ENCODE results near the gene DDX10. TPM values are rescaled to one million over a fixed set of nuclear protein-coding genes. Genes with fewer than 3 reads are reported as not detected.
"Not testable (repeated sequence)": the region's sequence is repeated elsewhere in the genome, so short reads cannot be mapped to it uniquely, and the experiment has no call there.

The DDX10 gene
- total and polyA plus RNA-seq, 9 donors: 13.1 to 34.3 (median 25.7) TPM

- 35 to 49% (median 35%) methylated on average over 1 of the region's 1 CpG for WGBS, 3 donors
Observed at GRCh38 chr11:108768964-108769363, 104.1 kb downstream of the DDX10 start.

DNA sequence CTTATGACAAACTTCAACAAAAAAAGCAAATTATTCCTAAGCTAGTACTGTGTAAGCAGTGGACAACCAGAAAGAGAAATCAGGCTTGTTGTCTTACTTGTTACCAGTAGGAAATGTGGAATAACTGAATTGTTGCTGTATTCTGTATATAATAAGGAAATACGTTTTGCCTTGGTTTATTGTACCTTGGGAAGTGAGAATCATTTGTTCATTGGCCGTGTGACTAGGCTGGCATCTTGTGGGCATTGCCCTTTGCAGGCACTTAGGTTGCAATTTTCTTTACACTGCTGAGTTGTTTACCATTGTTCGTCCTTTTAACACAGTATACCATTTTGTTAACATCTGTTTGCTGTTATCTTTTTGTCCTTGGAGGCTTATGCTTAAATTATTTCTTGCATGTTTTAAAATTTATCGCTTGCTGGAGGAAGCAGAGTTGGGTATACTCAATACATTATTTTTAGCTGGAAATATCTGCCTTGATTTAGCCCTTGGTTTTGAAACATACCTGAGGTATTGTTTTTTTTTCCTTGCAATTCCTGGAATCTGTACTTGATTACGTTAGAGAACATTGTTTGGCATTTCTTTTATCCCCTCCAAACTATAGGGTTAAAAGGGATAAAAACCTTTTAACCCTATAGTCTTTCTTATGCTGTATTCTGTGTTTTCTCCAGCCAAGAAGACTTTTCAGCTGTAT, 109.3 kb downstream of the DDX10 start:
- TF ChIP-seq EP300 (IDR thresholded peaks at IDR 0.05) (no peak), POLR2A (IDR thresholded peaks at IDR 0.05) (no peak)
- TF ChIP-seq, protein P1, sequence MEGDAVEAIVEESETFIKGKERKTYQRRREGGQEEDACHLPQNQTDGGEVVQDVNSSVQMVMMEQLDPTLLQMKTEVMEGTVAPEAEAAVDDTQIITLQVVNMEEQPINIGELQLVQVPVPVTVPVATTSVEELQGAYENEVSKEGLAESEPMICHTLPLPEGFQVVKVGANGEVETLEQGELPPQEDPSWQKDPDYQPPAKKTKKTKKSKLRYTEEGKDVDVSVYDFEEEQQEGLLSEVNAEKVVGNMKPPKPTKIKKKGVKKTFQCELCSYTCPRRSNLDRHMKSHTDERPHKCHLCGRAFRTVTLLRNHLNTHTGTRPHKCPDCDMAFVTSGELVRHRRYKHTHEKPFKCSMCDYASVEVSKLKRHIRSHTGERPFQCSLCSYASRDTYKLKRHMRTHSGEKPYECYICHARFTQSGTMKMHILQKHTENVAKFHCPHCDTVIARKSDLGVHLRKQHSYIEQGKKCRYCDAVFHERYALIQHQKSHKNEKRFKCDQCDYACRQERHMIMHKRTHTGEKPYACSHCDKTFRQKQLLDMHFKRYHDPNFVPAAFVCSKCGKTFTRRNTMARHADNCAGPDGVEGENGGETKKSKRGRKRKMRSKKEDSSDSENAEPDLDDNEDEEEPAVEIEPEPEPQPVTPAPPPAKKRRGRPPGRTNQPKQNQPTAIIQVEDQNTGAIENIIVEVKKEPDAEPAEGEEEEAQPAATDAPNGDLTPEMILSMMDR (IDR thresholded peaks at IDR 0.05): no peak
- Histone ChIP-seq H3K4me3 (no peak overlapping the region), H3K36me3 (no peaks in the 10 kb centered on the region), H3K27ac (no peak overlapping the region), H3K27me3 (no peaks in the 10 kb centered on the region), H3K4me1 (ENCODE audit: insufficient read depth) (peaks cover 4% of the 10 kb centered on the region), H3K9me3 (no peaks in the 10 kb centered on the region)
- 18 to 38% (median 34%) methylated on average over 5 of the region's 5 CpGs for WGBS, 3 donors
- DNase-seq: no peak
- intact Hi-C loops (cut with DNase I): no loop called here

More at GRCh38 chr11:108768964-108769363, 104.1 kb downstream of the DDX10 start:
- DNase-seq: no peak
- Histone ChIP-seq H3K36me3 (no peaks in the 10 kb centered on the region), H3K4me1 (ENCODE audit: insufficient read depth) (no peaks in the 10 kb centered on the region), H3K27ac (no peak overlapping the region), H3K27me3 (no peaks in the 10 kb centered on the region), H3K4me3 (no peak overlapping the region), H3K9me3 (no peaks in the 10 kb centered on the region)
- intact Hi-C loops (cut with DNase I): no loop called here
- TF ChIP-seq, protein P1 (IDR thresholded peaks at IDR 0.05): no peak
- TF ChIP-seq POLR2A (IDR thresholded peaks at IDR 0.05) (no peak), EP300 (IDR thresholded peaks at IDR 0.05) (no peak)

- intact Hi-C loops (cut with DNase I): no loop called here
- no peaks in the 10 kb centered on the region for H3K27me3 ChIP-seq
- WGBS, 3 donors: 95 to 100% (median 97%) methylated on average over 1 of the region's 1 CpG
- no peak overlapping the region for H3K4me3 ChIP-seq
- no peaks in the 10 kb centered on the region for H3K36me3 ChIP-seq
- TF ChIP-seq, protein P1 (IDR thresholded peaks at IDR 0.05): no peak
- TF ChIP-seq POLR2A (IDR thresholded peaks at IDR 0.05): no peak
- no peak for TF ChIP-seq EP300 (IDR thresholded peaks at IDR 0.05)
- no peaks in the 10 kb centered on the region for H3K9me3 ChIP-seq
- DNase-seq: no peak
- H3K4me1 ChIP-seq (ENCODE audit: insufficient read depth): peaks cover 4% of the 10 kb centered on the region
- no peak overlapping the region for H3K27ac ChIP-seq
Observed at GRCh38 chr11:108775324-108775723, 110.5 kb downstream of the DDX10 start.

GRCh38 chr11:108779147-108779546, 114.3 kb downstream of the DDX10 start:
- H3K27ac ChIP-seq; H3K4me1 ChIP-seq (ENCODE audit: insufficient read depth); intact Hi-C loops (cut with DNase I); H3K4me3 ChIP-seq; DNase-seq; H3K36me3 ChIP-seq; H3K27me3 ChIP-seq; H3K9me3 ChIP-seq: not testable (repeated sequence)
- 97 to 99% (median 98%) methylated on average over 4 of the region's 4 CpGs for WGBS, 3 donors

- Histone ChIP-seq H3K4me3 (no peak overlapping the region), H3K27me3 (no peaks in the 10 kb centered on the region), H3K27ac (no peak overlapping the region), H3K36me3 (no peaks in the 10 kb centered on the region), H3K4me1 (ENCODE audit: insufficient read depth) (peaks cover 3% of the 10 kb centered on the region), H3K9me3 (no peaks in the 10 kb centered on the region)
- 71 to 81% (median 73%) methylated on average over 1 of the region's 1 CpG for WGBS, 3 donors
- TF ChIP-seq POLR2A (IDR thresholded peaks at IDR 0.05): no peak
- TF ChIP-seq EP300 (IDR thresholded peaks at IDR 0.05): no peak
- DNase-seq: no peak
- intact Hi-C loops (cut with DNase I): no loop called here
Observed at GRCh38 chr11:108780119-108780518, 115.2 kb downstream of the DDX10 start.

Measured in ovary (tissue), 9 donors.